OCI-LY3 (cell line): ENCODE results near the gene DVL2.

Experiments used
- EZH2phosphoT487 ChIP-seq: fragments of 200-600 bp; shearing (Covaris generic); IDR thresholded peaks from 2 replicates; pipeline ENCODE4 v1.6.1; 2018; ENCODE audit warnings: antibody characterized with exemption, mixed run types, low read depth
- TF ChIP-seq, protein P1 (sequence below): fragments of 200-600, 300-600 bp; sonication (generic); IDR thresholded peaks from 2 replicates; pipeline ENCODE4 v1.5.1; 2014; ENCODE audit warnings: antibody characterized with exemption, low read length, low read depth

DNA sequence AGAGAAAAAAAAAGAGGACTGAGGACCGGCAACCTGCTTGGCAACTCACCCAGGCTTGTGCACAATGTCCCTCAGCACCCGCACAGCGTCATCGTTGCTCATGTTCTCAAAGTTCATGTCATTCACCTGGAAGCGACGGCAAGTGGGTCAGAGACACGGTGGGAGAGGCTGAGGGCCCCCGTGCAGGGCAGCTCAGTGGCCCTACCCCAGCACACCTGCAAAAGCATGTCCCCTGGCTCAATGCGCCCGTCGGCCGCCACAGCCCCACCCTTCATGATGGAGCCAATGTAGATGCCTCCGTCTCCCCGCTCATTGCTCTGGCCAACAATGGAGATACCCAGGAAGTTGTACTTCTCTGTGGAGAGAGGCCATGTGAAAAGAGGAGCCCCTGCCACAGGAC lies 5.4 kb downstream of the DVL2 start:
- TF ChIP-seq, protein P1, sequence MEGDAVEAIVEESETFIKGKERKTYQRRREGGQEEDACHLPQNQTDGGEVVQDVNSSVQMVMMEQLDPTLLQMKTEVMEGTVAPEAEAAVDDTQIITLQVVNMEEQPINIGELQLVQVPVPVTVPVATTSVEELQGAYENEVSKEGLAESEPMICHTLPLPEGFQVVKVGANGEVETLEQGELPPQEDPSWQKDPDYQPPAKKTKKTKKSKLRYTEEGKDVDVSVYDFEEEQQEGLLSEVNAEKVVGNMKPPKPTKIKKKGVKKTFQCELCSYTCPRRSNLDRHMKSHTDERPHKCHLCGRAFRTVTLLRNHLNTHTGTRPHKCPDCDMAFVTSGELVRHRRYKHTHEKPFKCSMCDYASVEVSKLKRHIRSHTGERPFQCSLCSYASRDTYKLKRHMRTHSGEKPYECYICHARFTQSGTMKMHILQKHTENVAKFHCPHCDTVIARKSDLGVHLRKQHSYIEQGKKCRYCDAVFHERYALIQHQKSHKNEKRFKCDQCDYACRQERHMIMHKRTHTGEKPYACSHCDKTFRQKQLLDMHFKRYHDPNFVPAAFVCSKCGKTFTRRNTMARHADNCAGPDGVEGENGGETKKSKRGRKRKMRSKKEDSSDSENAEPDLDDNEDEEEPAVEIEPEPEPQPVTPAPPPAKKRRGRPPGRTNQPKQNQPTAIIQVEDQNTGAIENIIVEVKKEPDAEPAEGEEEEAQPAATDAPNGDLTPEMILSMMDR = no peak
- no peak for TF ChIP-seq EZH2phosphoT487
